CD4-positive, alpha-beta T cell (primary cell): ENCODE data around the gene GANC. TPM values are rescaled to one million over a fixed set of nuclear protein-coding genes. Genes with fewer than 3 reads are reported as not detected.

Experiments used
- ATAC-seq: fragments of 200-7000 bp; cut with Tn5 transposase; one replicate; pipeline ENCODE4 v1.10.0; 2022; ENCODE audit warnings: mild to moderate bottlenecking; ENCODE audit not compliant: poor library complexity
- CTCF ChIA-PET: fragments of 350-600 bp; sonication (Branson Sonifier 250); formaldehyde crosslinking; loops from one replicate; lab custom pipeline; 2021; ENCODE audit warnings: antibody characterized with exemption, inconsistent platforms; lab: Charles Lee
- POLR2A ChIA-PET: fragments of 350-600 bp; sonication (Branson Sonifier 250); formaldehyde crosslinking; loops from one replicate; lab custom pipeline; 2021; ENCODE audit warnings: antibody characterized with exemption, inconsistent platforms; lab: Charles Lee
- DNase-seq, 14 experiments: peaks; one replicate each; pipeline ENCODE4 v3.0.0-alpha.2; 2013 to 2020; ENCODE audit warnings: mixed read lengths in 2 of 14
- H3K27ac ChIP-seq, 2 donors: one replicate each; pipeline versions ENCODE4 v1.5.1 to v1.7.0; 2013; ENCODE audit warnings: low read length in 2 of 2, low read depth in 1 of 2, mild to moderate bottlenecking in 1 of 2
- H3K27me3 ChIP-seq, 2 experiments: 1 replicate in 1 of 2; 2 replicates in 1 of 2; pipeline versions ENCODE4 v1.6.1 to v1.7.0; 2013; ENCODE audit warnings: low read length in 2 of 2, control low read depth in 1 of 2, mild to moderate bottlenecking in 1 of 2, moderate library complexity in 1 of 2; ENCODE audit not compliant: insufficient read depth in 2 of 2, control insufficient read depth in 1 of 2
- H3K36me3 ChIP-seq: one replicate; pipeline ENCODE4 v1.6.1; 2013; ENCODE audit warnings: low read length, control low read depth; ENCODE audit not compliant: insufficient read depth
- H3K4me1 ChIP-seq: one replicate; pipeline ENCODE4 v1.6.1; 2013; ENCODE audit warnings: low read length, control low read depth; ENCODE audit not compliant: insufficient read depth
- H3K4me3 ChIP-seq: one replicate; pipeline ENCODE4 v1.5.1; 2013; ENCODE audit warnings: mild to moderate bottlenecking, low read length, moderate library complexity
- H3K9me3 ChIP-seq, 2 experiments: 1 replicate in 1 of 2; 2 replicates in 1 of 2; pipeline versions ENCODE4 v1.6.1 to v1.7.0; 2013; ENCODE audit warnings: low read length in 2 of 2, mild to moderate bottlenecking in 2 of 2, control low read depth in 1 of 2, moderate library complexity in 1 of 2; ENCODE audit not compliant: control insufficient read depth in 1 of 2, insufficient read depth in 1 of 2
- H3K27ac Mint-ChIP-seq: one replicate; pipeline ENCODE4 v1.8.0; 2020; ENCODE audit warnings: mixed read lengths
- H3K27me3 Mint-ChIP-seq: one replicate; pipeline ENCODE4 v1.8.0; 2021; ENCODE audit warnings: mixed read lengths
- H3K36me3 Mint-ChIP-seq: one replicate; pipeline ENCODE4 v1.8.0; 2021; ENCODE audit warnings: low read depth, mixed read lengths
- H3K4me1 Mint-ChIP-seq: one replicate; pipeline ENCODE4 v1.8.0; 2021; ENCODE audit warnings: low read depth, mixed read lengths
- H3K4me3 Mint-ChIP-seq: one replicate; pipeline ENCODE4 v1.8.0; 2020; ENCODE audit warnings: mild to moderate bottlenecking, mixed read lengths
- H3K9me3 Mint-ChIP-seq: one replicate; pipeline ENCODE4 v1.8.0; 2020; ENCODE audit warnings: mixed read lengths
- intact Hi-C, 2 experiments: fragments of 100-400 bp; cut with DNase I in 1 of 2; cut with micrococcal nuclease in 1 of 2; formaldehyde crosslinking; loops; one replicate each; pipeline versions ENCODE4 v1.15.1 to v1.9.0; 2023 to 2025; cut with DNase I, micrococcal nuclease
- total RNA-seq, 174 experiments: library from RNA in 2 of 174; stranded (reverse) in 2 of 174; gene quantifications; one replicate each; pipeline ENCODE4 v1.2.3 and lab custom pipeline; 2021 to 2026
- TF ChIP-seq, protein P1 (sequence below): fragments of 200-600 bp; IDR thresholded peaks from one replicate; pipeline ENCODE4 v1.8.0; 2022; ENCODE audit warnings: antibody characterized with exemption, mild to moderate bottlenecking

Gene GANC
- total RNA-seq, 2 experiments from 2014 or later = 22.3 to 23.9 TPM

DNA sequence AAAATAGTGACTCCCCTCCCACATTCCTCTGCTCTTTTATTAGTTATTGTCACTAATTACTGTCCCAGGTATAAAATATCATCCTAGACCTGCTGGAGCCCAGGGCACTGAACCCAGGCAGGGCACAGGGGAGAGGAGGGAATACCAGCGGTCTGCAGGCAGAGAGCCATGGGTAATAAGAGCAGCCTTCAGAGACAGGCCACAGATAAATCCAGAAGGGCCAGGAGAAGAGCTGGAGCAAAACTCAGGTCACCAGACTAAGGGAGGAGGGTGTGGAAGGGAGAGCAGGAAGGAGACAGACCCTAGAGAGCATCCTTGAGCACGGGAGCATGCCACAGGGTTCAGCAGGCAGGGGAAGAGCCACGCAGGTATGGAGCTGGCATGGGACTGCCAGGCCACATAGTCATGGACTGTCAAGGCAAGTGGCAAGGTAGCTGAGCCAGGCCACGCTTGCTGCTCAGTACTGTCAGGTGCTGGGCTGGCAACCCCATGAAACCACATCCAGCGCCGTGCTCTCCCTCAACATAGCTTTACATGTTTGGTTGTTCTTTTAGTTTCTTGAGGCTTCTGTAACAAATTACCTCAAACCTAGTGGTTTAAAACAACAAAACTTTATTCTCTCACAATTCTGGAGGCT is 70.7 kb downstream of the GANC start:
- H3K4me1 ChIP-seq = no peaks in the 10 kb centered on the region
- peaks cover 25% of the 10 kb centered on the region for H3K36me3 ChIP-seq
- ATAC-seq (no peak), DNase-seq (no peak)
- TF ChIP-seq, protein P1, sequence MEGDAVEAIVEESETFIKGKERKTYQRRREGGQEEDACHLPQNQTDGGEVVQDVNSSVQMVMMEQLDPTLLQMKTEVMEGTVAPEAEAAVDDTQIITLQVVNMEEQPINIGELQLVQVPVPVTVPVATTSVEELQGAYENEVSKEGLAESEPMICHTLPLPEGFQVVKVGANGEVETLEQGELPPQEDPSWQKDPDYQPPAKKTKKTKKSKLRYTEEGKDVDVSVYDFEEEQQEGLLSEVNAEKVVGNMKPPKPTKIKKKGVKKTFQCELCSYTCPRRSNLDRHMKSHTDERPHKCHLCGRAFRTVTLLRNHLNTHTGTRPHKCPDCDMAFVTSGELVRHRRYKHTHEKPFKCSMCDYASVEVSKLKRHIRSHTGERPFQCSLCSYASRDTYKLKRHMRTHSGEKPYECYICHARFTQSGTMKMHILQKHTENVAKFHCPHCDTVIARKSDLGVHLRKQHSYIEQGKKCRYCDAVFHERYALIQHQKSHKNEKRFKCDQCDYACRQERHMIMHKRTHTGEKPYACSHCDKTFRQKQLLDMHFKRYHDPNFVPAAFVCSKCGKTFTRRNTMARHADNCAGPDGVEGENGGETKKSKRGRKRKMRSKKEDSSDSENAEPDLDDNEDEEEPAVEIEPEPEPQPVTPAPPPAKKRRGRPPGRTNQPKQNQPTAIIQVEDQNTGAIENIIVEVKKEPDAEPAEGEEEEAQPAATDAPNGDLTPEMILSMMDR = no peak
- H3K4me1 Mint-ChIP-seq = no peaks in the 10 kb centered on the region
- no peaks in the 10 kb centered on the region for H3K27me3 Mint-ChIP-seq
- no peaks in the 10 kb centered on the region for H3K9me3 Mint-ChIP-seq
- H3K4me3 ChIP-seq = no peak overlapping the region
- H3K27ac Mint-ChIP-seq = no peak overlapping the region
- intact Hi-C loops = no loop called here
- POLR2A ChIA-PET = no interaction called here
- CTCF ChIA-PET = no interaction called here
- no peak overlapping the region for H3K27ac ChIP-seq
- H3K9me3 ChIP-seq = no peaks in the 10 kb centered on the region
- H3K4me3 Mint-ChIP-seq = no peak overlapping the region
- peaks cover 62% of the 10 kb centered on the region for H3K36me3 Mint-ChIP-seq
- no peaks in the 10 kb centered on the region for H3K27me3 ChIP-seq

DNA sequence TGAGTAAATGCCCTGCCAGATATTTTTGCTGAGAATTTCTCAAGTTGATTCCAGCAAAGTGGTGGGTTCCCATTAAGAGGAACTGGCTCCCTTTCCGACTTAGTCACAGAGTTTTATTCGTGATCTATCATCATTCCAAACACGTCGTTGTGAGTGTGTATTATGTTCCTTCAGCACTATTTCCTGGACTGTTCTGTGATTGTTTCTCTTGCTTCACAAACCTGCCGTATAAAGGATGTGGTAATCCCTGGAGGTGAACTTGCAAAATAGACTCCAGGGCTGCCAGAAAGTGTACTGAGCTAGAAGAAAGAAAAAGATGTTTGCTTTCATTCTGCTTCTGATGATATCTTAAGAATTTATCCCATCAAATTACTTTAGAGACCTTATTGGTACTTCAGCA is 71.8 kb downstream of the GANC start:
- no peaks in the 10 kb centered on the region for H3K9me3 Mint-ChIP-seq
- POLR2A ChIA-PET = no interaction called here
- peaks cover 68% of the 10 kb centered on the region for H3K36me3 Mint-ChIP-seq

DNA sequence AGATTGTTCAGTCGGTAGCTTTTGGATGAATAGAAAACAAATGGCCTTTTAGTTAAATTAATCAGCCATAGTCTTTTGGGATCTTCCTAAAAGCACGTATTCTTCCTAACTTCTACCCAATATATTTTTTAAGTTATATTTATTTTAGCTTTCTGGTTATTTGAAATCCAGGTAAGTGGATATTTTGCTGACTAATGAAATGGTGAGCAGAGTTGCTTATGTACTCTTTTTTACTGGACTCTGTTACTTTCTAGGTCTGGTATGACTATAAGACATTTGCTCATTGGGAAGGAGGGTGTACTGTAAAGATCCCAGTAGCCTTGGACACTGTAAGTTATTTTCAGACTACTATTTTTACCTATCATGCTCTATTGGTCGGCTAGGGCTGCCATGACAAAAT is 72.5 kb downstream of the GANC start:
- H3K27ac ChIP-seq = no peak overlapping the region
- intact Hi-C loops = no loop called here
- H3K4me1 ChIP-seq = no peaks in the 10 kb centered on the region
- POLR2A ChIA-PET = no interaction called here
- ATAC-seq (no peak), DNase-seq (no peak)
- H3K9me3 ChIP-seq = no peaks in the 10 kb centered on the region
- CTCF ChIA-PET = no interaction called here
- H3K4me3 ChIP-seq = no peak overlapping the region
- H3K36me3 ChIP-seq = peaks cover 30% of the 10 kb centered on the region
- no peaks in the 10 kb centered on the region for H3K4me1 Mint-ChIP-seq
- H3K27me3 Mint-ChIP-seq = no peaks in the 10 kb centered on the region
- H3K9me3 Mint-ChIP-seq = no peaks in the 10 kb centered on the region
- peaks cover 69% of the 10 kb centered on the region for H3K36me3 Mint-ChIP-seq
- no peaks in the 10 kb centered on the region for H3K27me3 ChIP-seq
- H3K27ac Mint-ChIP-seq = no peak overlapping the region
- TF ChIP-seq, protein P1 = no peak
- H3K4me3 Mint-ChIP-seq = no peak overlapping the region

More for the DNA sequence above, 71.8 kb downstream of the GANC start:
- Mint-ChIP-seq H3K4me1 (no peaks in the 10 kb centered on the region), H3K27me3 (no peaks in the 10 kb centered on the region), H3K4me3 (no peak overlapping the region), H3K27ac (no peak overlapping the region)
- H3K9me3 ChIP-seq = no peaks in the 10 kb centered on the region
- no peaks in the 10 kb centered on the region for H3K27me3 ChIP-seq
- CTCF ChIA-PET = no interaction called here
- no peaks in the 10 kb centered on the region for H3K4me1 ChIP-seq
- intact Hi-C loops = no loop called here
- peaks cover 30% of the 10 kb centered on the region for H3K36me3 ChIP-seq
- H3K4me3 ChIP-seq = no peak overlapping the region
- TF ChIP-seq, protein P1 = no peak
- no peak for DNase-seq
- no peak for ATAC-seq
- H3K27ac ChIP-seq = no peak overlapping the region
